SK-N-SH treated with all-trans-retinoic acid at 6 μM for 48 hours (cell line): Measurements from ENCODE around the gene KDM4B.
A peak's percentile ranks its signal among the peaks of the same experiment; 100 is the strongest.

Experiments used
- ATAC-seq: fragments of 200-7000 bp; cut with Tn5 transposase; 3 replicates; pipeline ENCODE4 v1.9.1; 2020; ENCODE audit warnings: mild to moderate bottlenecking, moderate library complexity
- CREB5 ChIP-seq: fragments of 250-450 bp; sonication (Bioruptor Pico); IDR thresholded peaks from 2 replicates; pipeline ENCODE4 v1.5.1; 2020; ENCODE audit warnings: low read depth, mild to moderate bottlenecking, moderate library complexity
- CSDC2 ChIP-seq: fragments of 250-450 bp; sonication (Bioruptor Pico); IDR thresholded peaks from 2 replicates; pipeline ENCODE4 v1.5.0; 2020; ENCODE audit warnings: mild to moderate bottlenecking, moderate library complexity
- CSRNP3 ChIP-seq: fragments of 250-450 bp; sonication (Bioruptor Pico); IDR thresholded peaks from 2 replicates; pipeline ENCODE4 v1.5.1; 2021; ENCODE audit warnings: mild to moderate bottlenecking, moderate library complexity
- GLIS3 ChIP-seq: fragments of 250-450 bp; sonication (Bioruptor Pico); IDR thresholded peaks from 2 replicates; pipeline ENCODE4 v1.5.0; 2020; ENCODE audit warnings: mild to moderate bottlenecking, moderate library complexity
- ISL1 ChIP-seq: fragments of 250-450 bp; sonication (Bioruptor Pico); IDR thresholded peaks from 2 replicates; pipeline ENCODE4 v2.1.2; 2022; ENCODE audit warnings: mild to moderate bottlenecking, moderate library complexity
- PATZ1 ChIP-seq: fragments of 250-450 bp; sonication (Bioruptor Pico); IDR thresholded peaks from 2 replicates; pipeline ENCODE4 v1.8.0; 2020; ENCODE audit warnings: mild to moderate bottlenecking, moderate library complexity, borderline replicate concordance
- PPARA ChIP-seq: fragments of 250-450 bp; sonication (Bioruptor Pico); IDR thresholded peaks from 2 replicates; pipeline ENCODE4 v1.5.0; 2020; ENCODE audit warnings: mild to moderate bottlenecking, borderline replicate concordance
- RARB ChIP-seq: fragments of 250-450 bp; sonication (Bioruptor Pico); IDR thresholded peaks from 2 replicates; pipeline ENCODE4 v1.8.0; 2021; ENCODE audit warnings: mild to moderate bottlenecking, moderate library complexity
- SNAI2 ChIP-seq: fragments of 250-450 bp; sonication (Bioruptor Pico); IDR thresholded peaks from 2 replicates; pipeline ENCODE4 v1.5.0; 2020; ENCODE audit warnings: mild to moderate bottlenecking, moderate library complexity
- TCF4 ChIP-seq: fragments of 250-450 bp; sonication (Bioruptor Pico); IDR thresholded peaks from 2 replicates; pipeline ENCODE4 v1.8.0; 2021; ENCODE audit warnings: mild to moderate bottlenecking, moderate library complexity, borderline replicate concordance
- TSHZ2 ChIP-seq: fragments of 250-450 bp; sonication (Bioruptor Pico); IDR thresholded peaks from 2 replicates; pipeline ENCODE4 v1.5.0; 2020; ENCODE audit warnings: mild to moderate bottlenecking, moderate library complexity
- ZFP3 ChIP-seq: fragments of 250-450 bp; sonication (Bioruptor Pico); IDR thresholded peaks from 2 replicates; pipeline ENCODE4 v1.5.0; 2020; ENCODE audit warnings: mild to moderate bottlenecking, moderate library complexity
- ZFP30 ChIP-seq: fragments of 450-650 bp; formaldehyde crosslinking; IDR thresholded peaks from 2 replicates; pipeline ENCODE4 v1.5.0; 2022; ENCODE audit warnings: mild to moderate bottlenecking, moderate library complexity
- ZNF8 ChIP-seq: fragments of 450-650 bp; formaldehyde crosslinking; IDR thresholded peaks from 2 replicates; pipeline ENCODE4 v1.5.0; 2020; ENCODE audit warnings: mild to moderate bottlenecking, moderate library complexity

The KDM4B gene

DNA sequence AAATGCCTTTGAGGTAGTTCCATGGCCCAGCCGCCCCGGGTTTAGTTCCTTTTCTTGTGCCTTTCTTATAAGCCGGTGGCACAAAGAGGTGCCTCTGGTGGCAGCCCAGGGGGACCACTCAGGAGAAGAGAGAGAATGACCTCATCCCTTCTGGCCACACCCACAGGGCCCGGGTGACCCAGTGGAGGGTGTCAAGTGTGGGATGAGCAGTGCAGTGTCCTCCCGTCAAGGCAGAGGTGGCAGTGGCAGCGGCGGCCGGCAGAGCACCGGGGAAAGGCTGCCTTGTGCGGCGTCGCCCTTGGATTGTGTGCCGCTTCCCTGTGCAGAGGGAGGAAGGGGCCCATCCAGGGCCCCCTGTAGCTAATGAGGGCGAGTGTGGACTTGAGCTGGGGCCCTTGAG lies 47.9 kb downstream of the KDM4B start:
- no peak for ATAC-seq
- TF ChIP-seq GLIS3 (CRISPR knock-in tag) (no peak), RARB (CRISPR knock-in tag) (no peak), PPARA (CRISPR knock-in tag) (no peak), TSHZ2 (no peak), ISL1 (CRISPR knock-in tag) (no peak)

GRCh38 chr19:5017235-5017634 lies 48.3 kb downstream of the KDM4B start:
- ATAC-seq = no peak
- TF ChIP-seq CSDC2 (CRISPR knock-in tag) = no peak
- TF ChIP-seq TSHZ2 = no peak
- TF ChIP-seq ZFP30 = no peak
- TF ChIP-seq PPARA (CRISPR knock-in tag) = no peak
- no peak for TF ChIP-seq CSRNP3 (CRISPR knock-in tag)
- no peak for TF ChIP-seq PATZ1
- TF ChIP-seq ZFP3 (CRISPR knock-in tag) = no peak

- ATAC-seq = peak; percentile 61
- TF ChIP-seq ZNF8 (CRISPR knock-in tag) (no peak), TSHZ2 (no peak), ISL1 (CRISPR knock-in tag) (no peak), SNAI2 (CRISPR knock-in tag) (no peak), CREB5 (CRISPR knock-in tag) (no peak), TCF4 (CRISPR knock-in tag) (no peak), ZFP3 (CRISPR knock-in tag) (no peak), CSDC2 (CRISPR knock-in tag) (no peak)
Measured at GRCh38 chr19:5018224-5019015, 49.5 kb downstream of the KDM4B start.
